Peyer's patch (tissue), 4 donors: Measurements from ENCODE around the gene PIK3R3. TPM values are rescaled to one million over a fixed set of nuclear protein-coding genes. Genes with fewer than 3 reads are reported as not detected.

Experiments
- DNase-seq, 3 donors: peaks; one replicate each; pipeline ENCODE4 v3.0.0-alpha.2; 2017 to 2019
- H3K27ac ChIP-seq, 4 donors: fragments of 200-600 bp; sonication (generic); one replicate each; pipeline ENCODE4 v1.5.1; 2016 to 2019
- H3K27me3 ChIP-seq, 2 donors: fragments of 200-600 bp; sonication (generic); one replicate each; pipeline ENCODE4 v1.5.1; 2019
- H3K36me3 ChIP-seq, 3 donors: fragments of 200-600 bp; sonication (generic); one replicate each; pipeline ENCODE4 v1.5.1; 2016 to 2019
- H3K4me1 ChIP-seq, 4 donors: fragments of 200-600 bp; sonication (generic); one replicate each; pipeline ENCODE4 v1.5.1; 2016 to 2019
- H3K4me3 ChIP-seq, 4 donors: fragments of 200-600 bp; sonication (generic); 1 replicate in 3 of 4; 2 replicates in 1 of 4; pipeline ENCODE4 v1.5.1; 2016 to 2019; ENCODE audit warnings: mild to moderate bottlenecking in 1 of 4
- H3K9me3 ChIP-seq, 4 donors: fragments of 200-600 bp; sonication (generic); one replicate each; pipeline ENCODE4 v1.5.1; 2016 to 2019; ENCODE audit warnings: mild to moderate bottlenecking in 1 of 4
- CTCF ChIP-seq, 6 experiments: fragments of 450-650 bp in 4 of 6; fragments of 200-600 bp in 2 of 6; sonication (generic) in 1 of 6; IDR thresholded peaks; one replicate each; pipeline ENCODE4 v1.5.1; 2017 to 2019; ENCODE audit warnings: antibody characterized with exemption in 6 of 6, mild to moderate bottlenecking in 3 of 6, moderate library complexity in 1 of 6
- POLR2A ChIP-seq, 2 donors: fragments of 450-650 bp; IDR thresholded peaks; one replicate each; pipeline ENCODE4 v1.5.1; 2017; ENCODE audit warnings: antibody characterized with exemption in 2 of 2, mild to moderate bottlenecking in 2 of 2, moderate library complexity in 2 of 2
- total RNA-seq, 4 donors: library from RNA; depleted of rRNA; stranded (reverse); fragments of >200 nt; gene quantifications; one replicate each; pipeline ENCODE4 v1.1.0, GENCODE V29; 2016

The PIK3R3 gene
- total RNA-seq, 4 donors from 2014 or later, result 2.8 to 12.4 (median 6.4) TPM

GRCh38 chr1:46039571-46040052, 92.8 kb downstream of the PIK3R3 start:
- peak overlapping the region in 2 of 4 donors; percentile 20 to 68 for H3K27ac ChIP-seq
- DNase-seq, result no peak
- no peak for TF ChIP-seq CTCF (IDR thresholded peaks at IDR 0.05)
- no peak for TF ChIP-seq POLR2A (IDR thresholded peaks at IDR 0.05)

GRCh38 chr1:46036894-46037839, 95.3 kb downstream of the PIK3R3 start:
- no peaks in the 10 kb centered on the region for H3K9me3 ChIP-seq
- DNase-seq, result peak; percentile 85 to 95 (median 90)
- TF ChIP-seq POLR2A (IDR thresholded peaks at IDR 0.05), result peak in 1 of 2 donors; percentile 15
- TF ChIP-seq CTCF (IDR thresholded peaks at IDR 0.05), result peak; percentile 95 to 96 (median 96)
- H3K27ac ChIP-seq, result peak overlapping the region in 1 of 4 donors; percentile 12
- H3K27me3 ChIP-seq, result no peaks in the 10 kb centered on the region
- peaks cover 0 to 31% (median 0%) of the 10 kb centered on the region in 3 donors for H3K36me3 ChIP-seq
- H3K4me1 ChIP-seq, result peaks cover 0 to 18% (median 2%) of the 10 kb centered on the region in 4 donors
- H3K4me3 ChIP-seq, result no peak overlapping the region

More at GRCh38 chr1:46039571-46040052, 92.8 kb downstream of the PIK3R3 start:
- peaks cover 0 to 18% (median 2%) of the 10 kb centered on the region in 4 donors for H3K4me1 ChIP-seq
- H3K27me3 ChIP-seq, result no peaks in the 10 kb centered on the region
- H3K4me3 ChIP-seq, result no peak overlapping the region
- H3K9me3 ChIP-seq, result no peaks in the 10 kb centered on the region
- H3K36me3 ChIP-seq, result peaks cover 0 to 9% (median 0%) of the 10 kb centered on the region in 3 donors

GRCh38 chr1:46034601-46035516, 97.6 kb downstream of the PIK3R3 start:
- H3K9me3 ChIP-seq, result no peaks in the 10 kb centered on the region
- no peaks in the 10 kb centered on the region for H3K27me3 ChIP-seq
- H3K27ac ChIP-seq, result no peak overlapping the region
- no peak overlapping the region for H3K4me3 ChIP-seq
- peaks cover 0 to 11% (median 2%) of the 10 kb centered on the region in 4 donors for H3K4me1 ChIP-seq
- DNase-seq, result no peak
- peaks cover 0 to 54% (median 0%) of the 10 kb centered on the region in 3 donors for H3K36me3 ChIP-seq
- TF ChIP-seq POLR2A (IDR thresholded peaks at IDR 0.05) (no peak), CTCF (IDR thresholded peaks at IDR 0.05) (no peak)

GRCh38 chr1:46030876-46031660, 101.4 kb downstream of the PIK3R3 start:
- Histone ChIP-seq H3K27me3 (no peaks in the 10 kb centered on the region), H3K36me3 (peaks cover 0 to 82% (median 0%) of the 10 kb centered on the region in 3 donors), H3K27ac (no peak overlapping the region), H3K4me1 (no peaks in the 10 kb centered on the region), H3K4me3 (no peak overlapping the region), H3K9me3 (no peaks in the 10 kb centered on the region)
- DNase-seq, result no peak
- TF ChIP-seq CTCF (IDR thresholded peaks at IDR 0.05), result no peak
- TF ChIP-seq POLR2A (IDR thresholded peaks at IDR 0.05), result no peak
